Astrocyte of the spinal cord (primary cell): ENCODE results near the gene DLGAP1.

Experiments used
- DNase-seq: peaks from one replicate; pipeline ENCODE4 v3.0.0; 2011; ENCODE audit warnings: low read depth, low spot score
- H3K4me3 ChIP-seq: 2 replicates; pipeline ENCODE4 v1.5.1; 2011; ENCODE audit warnings: low read depth, mild to moderate bottlenecking, low read length, moderate library complexity
- CTCF ChIP-seq: IDR thresholded peaks from 2 replicates; pipeline ENCODE4 v1.5.1; 2012; ENCODE audit warnings: low read depth, mild to moderate bottlenecking, low read length, inconsistent platforms
- in situ Hi-C: cut with HindIII; loops from 2 replicates; pipeline ENCODE4 v1.10.0; 2017; ENCODE audit warnings: low sequenced_read_pairs

The DLGAP1 gene

GRCh38 chr18:3499501-3499900, 955.6 kb downstream of the DLGAP1 start:
- H3K4me3 ChIP-seq = peak overlapping the region; percentile 31
- DNase-seq = no peak
- TF ChIP-seq CTCF = peak; percentile 20
- in situ Hi-C loops = no loop called here

DNA sequence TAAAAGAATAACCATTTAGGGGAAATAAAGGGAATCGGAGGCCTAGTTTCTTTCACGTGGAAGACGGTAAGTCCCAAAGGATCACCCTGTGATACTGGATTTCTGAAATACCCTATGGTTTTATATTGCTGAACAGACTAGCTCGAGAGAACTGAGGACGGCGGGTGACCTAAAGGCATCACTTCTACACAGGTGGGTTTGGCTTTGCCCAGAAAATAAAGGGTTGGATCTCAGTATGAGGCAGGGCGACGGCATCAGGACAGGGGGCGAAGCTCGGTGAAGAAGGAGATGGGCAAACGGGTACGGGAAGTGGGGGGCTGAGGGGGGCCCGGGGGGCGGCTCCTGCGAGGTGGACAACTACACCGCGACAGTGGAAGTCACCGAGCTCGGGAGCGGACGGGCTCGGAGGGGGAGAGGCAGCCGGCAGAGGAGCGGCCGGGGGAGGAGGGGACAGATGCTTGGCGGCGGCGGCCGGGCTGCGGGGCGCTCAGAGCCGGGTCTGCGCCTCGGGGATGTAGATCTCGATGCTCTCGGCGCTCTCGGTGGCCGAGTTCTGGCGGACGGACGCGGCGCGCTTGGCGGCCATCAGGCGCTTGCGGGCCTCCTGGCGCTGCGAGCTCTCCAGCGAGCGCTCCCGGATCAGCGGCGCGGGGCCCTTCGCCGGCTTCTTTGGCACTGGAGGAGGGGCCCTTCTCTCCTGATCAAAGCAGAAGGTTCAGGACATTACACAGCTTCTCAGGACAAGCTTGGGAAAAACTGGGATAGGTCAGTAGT, 956.2 kb downstream of the DLGAP1 start:
- peak; percentile 43 for DNase-seq
- in situ Hi-C loops = no loop called here
- H3K4me3 ChIP-seq = peak overlapping the region; percentile 31
- no peak for TF ChIP-seq CTCF

DNA sequence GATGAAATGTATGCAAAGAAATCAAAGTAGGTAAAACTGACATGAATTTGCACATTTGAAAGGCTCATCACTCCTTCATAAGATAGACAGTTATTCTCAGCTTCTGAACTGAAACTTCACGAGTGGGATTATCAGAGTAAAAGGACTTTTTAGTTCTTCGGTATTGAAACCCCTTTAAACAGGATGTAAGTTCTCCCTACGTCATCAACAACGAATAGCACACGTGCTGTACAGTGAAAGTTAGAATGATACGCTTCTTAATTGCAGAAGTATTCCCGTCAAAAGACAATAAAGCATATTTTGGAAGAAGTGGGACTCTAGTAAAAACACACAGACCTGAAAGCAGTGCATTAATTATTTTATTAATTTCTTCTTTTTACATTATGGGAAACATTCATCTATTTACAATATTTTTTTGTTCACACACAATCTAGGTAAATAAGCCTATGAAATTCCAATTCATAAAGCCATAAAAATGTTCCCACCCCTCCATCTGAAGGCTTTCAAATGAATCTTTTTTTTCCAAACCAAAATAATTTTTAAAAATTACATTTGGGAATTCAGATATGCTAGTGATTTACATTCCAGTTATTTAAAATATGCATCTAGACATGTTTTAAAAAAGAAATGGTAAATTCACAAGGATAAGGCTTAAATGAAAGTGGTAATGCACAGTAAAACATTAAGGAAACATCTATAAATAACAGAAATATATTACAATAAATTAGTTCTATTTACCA, 959.2 kb downstream of the DLGAP1 start:
- no peak for TF ChIP-seq CTCF
- no peak for DNase-seq
- no peak overlapping the region for H3K4me3 ChIP-seq
- in situ Hi-C loops = no loop called here

DNA sequence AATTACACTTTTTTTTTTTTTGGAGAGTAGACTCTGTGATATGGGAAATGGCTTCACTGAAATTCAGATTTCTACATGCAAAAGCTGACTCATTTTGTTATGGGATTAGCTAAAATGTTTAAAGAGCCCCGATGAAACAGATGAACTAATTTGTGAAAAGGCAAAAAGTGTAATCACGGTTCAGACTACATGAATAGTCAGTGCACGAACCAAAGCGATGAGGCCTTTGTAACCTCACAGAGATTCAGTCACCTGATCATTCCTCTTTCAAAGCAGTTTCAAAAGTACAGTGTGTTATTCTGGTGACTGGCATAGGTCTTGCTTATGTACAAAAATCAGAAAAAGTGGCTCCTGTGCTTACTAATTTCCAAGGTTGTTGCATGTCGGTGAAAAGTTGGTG, 960.5 kb downstream of the DLGAP1 start:
- in situ Hi-C loops = no loop called here
- no peak for DNase-seq
- no peak for TF ChIP-seq CTCF
- H3K4me3 ChIP-seq = no peak overlapping the region

- no peak for TF ChIP-seq CTCF
- no peak overlapping the region for H3K4me3 ChIP-seq
- in situ Hi-C loops = no loop called here
- no peak for DNase-seq
Measured at GRCh38 chr18:3494245-3494526, 960.9 kb downstream of the DLGAP1 start.

DNA sequence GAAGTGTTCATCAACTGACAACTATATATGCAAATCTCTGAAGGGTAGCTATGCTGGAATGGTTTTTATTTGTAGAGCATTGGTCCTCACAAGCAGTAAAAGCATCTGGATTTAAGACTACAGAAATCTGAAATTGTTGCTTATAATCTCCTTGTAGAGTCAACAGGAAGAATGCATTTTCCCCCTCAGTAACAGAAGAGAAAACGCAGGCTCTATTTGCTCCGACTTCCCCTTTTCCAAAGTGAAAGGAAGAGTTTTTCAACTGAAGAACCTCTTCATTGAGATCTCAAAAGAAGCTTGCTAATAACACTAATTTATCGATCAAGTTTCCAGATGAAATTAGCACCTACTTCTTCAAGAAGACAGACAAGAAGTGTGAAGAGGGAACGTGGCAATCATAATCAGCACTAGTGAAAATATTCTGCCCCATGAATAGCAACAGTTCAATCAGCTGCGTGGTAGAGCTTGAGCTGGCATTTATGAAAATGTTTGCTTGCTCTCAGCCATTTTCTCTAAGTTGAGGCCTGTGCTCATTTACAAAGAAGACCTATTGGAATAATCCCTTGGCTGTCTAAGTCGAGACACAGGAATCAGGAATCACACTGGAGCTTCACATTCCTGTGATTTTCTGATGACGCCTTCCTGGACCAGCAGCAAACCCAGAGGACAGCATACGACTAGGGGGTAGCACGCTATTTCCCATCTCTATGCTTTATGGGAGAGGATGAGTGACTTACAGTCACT, 961.4 kb downstream of the DLGAP1 start:
- no peak for DNase-seq
- no peak overlapping the region for H3K4me3 ChIP-seq
- in situ Hi-C loops = no loop called here
- no peak for TF ChIP-seq CTCF
